ENCODE measurements around the gene PRDM16.

Gene PRDM16

DNA sequence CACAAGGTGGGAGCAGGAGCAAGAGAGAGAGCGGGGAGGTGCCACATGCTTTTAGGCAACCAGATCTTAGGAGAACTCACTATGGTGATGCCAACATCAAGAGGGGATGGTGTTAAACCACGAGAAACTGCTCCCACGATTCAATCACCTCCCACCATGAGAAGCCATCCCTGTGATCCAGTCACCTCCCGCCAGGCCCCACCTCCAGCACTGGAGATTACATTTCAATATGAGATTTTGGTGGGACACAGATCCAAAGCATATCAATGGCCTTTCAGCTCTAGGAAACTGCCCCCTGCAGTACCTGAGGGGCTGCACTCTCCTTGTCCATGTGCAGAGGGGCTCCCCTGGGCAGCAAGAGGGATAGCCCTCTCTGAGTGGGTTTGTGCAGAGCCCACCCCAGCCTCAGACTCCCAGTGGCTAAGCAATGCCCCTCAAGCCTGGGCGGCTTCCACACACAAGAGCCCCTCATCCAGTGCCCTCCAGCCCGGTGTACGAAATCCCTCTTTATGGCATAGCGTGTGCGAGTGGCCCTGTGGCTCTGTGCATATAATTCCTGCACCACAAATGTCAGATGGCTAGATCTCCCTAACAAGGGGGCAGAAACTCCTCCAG lies 15.5 kb upstream of the PRDM16 start:
- in situ Hi-C loops (cut with HindIII; ENCODE audit: low sequenced_read_pairs): no loop called here

DNA sequence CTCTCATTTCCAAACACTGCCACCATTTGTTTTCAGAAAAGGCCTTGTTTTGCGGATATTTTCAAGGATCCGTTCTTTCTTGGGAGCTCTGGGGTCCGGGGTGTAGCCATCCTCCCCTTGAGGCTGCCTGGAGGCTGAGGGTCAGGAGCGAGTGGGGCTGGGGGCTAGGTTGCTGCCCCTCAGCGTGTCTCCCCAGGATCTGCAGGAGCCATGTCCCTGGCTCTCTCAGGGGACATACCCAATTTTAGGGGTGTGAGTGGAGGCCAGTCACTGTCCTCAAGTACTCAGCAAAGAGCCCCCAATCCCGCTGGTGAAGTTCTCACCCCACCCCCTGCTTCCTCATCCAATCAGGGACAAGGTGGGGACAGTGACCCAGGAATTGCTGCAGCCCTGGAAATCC lies 15.0 kb upstream of the PRDM16 start:
- in situ Hi-C loops (cut with HindIII; ENCODE audit: low sequenced_read_pairs): no loop called here

DNA sequence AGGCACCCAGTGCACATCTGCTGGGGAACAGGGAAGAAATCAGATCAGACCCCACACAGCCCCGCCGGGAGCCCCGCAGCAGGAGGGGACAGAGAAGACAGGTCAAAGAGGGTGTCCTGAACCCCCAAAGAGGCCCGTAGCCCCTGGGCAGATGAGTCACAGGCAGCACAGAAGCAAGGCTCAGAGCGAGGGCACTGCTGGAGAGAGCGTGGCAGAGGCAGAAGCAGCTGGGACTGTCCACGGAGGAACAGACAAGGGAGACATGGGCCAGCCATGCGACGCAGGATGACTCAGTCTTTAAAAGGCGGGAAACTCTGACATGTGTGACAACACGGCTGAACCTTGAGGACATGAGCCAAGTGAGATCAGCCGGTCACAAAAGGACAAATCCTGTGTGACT lies 14.5 kb upstream of the PRDM16 start:
- in situ Hi-C loops (cut with HindIII; ENCODE audit: low sequenced_read_pairs): no loop called here

DNA sequence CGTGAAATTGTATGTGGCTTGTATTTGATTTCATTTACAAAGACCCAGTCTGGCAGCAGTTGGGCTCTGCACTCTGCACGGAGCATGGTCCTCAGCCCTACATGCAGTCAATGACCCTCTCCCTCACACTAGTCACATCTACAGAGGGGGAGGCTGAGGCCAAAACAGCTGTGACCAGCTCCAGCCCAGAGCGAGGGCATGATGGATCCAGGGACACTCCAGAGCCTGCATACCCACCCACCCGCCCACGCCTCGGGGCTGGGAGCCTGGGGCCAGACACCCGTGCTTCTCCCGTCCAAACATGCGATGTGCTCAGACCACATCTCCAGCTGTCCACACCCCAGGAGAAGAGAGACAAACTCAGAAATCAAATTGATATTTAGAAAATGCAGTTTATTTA lies 14.0 kb upstream of the PRDM16 start:
- in situ Hi-C loops (cut with HindIII; ENCODE audit: low sequenced_read_pairs): no loop called here

DNA sequence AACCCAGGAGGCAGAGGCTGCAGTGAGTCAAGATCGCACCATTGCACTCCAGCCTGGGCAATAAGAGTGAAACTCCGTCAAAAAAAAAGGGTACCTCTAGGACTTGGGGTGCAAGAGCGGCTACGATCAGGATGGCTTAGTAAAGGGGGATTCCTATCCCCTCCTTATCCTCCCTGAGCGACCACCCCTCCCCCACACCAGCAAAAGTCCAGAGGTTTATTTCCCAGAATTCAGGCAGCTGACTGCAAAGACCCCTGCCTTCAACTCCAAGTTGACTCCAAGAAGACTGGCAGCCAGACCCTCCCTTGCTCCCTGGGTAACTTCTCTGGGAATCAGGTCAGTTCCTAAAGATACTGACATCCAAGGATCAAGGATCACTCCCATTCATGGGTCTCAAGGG lies 12.4 kb upstream of the PRDM16 start:
- in situ Hi-C loops (cut with HindIII; ENCODE audit: low sequenced_read_pairs): no loop called here

DNA sequence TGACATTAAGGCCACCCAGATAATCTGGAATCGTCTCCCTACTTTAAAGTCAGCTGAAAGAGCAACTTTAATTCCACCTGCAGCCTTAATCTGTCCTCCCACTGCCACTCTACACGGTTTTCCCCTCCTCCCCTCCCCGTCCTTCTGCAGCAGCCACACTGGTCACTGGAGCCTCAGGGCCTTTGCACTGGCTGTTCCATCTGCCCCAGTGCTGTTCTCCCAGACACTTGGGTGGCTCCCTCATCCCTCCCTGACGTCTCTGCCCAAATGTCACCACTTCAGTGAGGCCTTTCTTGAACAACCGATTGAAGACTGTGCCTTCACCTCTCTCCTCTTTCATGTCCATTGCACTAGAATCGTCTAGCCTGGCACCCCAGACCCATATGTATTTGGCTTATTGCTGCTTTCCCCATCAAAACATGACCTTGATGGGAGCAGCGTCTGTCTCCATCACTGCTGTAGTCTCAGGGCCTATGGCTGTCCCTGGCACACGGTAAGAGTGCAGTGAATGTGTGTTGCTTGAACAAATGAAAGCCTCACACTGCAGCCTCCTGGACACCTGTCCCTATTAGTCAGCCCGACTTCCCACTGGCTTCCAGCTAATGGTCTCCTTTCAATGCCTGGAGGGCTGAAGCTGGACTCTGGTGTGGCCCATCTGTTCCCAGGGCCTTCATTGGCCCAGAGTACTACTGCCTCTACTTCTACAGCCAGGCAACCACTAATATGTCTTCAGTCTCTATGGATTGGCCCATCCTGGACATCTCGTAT lies 10.6 kb upstream of the PRDM16 start:
- in situ Hi-C loops (cut with HindIII; ENCODE audit: low sequenced_read_pairs): no loop called here

DNA sequence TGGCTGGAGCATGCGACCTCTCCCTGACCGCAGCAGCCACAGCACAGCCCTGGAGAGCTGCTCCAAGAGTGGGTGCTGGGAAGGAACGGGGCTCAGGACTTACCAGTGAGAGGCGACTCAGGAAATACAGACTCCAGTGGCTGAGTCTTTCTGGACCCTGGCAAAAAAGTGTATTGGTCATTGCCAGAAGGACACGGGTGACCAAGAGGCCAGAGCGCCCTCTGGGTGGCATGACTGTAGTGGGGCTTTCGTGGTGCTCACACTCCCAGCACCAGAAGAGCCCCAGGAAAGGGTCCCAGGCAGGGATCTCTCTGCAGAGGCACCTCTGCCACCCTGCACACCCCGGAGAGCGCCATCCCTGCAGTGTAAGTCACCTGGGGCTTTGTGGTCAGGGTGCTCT lies 8.9 kb upstream of the PRDM16 start:
- in situ Hi-C loops (cut with HindIII; ENCODE audit: low sequenced_read_pairs): no loop called here

DNA sequence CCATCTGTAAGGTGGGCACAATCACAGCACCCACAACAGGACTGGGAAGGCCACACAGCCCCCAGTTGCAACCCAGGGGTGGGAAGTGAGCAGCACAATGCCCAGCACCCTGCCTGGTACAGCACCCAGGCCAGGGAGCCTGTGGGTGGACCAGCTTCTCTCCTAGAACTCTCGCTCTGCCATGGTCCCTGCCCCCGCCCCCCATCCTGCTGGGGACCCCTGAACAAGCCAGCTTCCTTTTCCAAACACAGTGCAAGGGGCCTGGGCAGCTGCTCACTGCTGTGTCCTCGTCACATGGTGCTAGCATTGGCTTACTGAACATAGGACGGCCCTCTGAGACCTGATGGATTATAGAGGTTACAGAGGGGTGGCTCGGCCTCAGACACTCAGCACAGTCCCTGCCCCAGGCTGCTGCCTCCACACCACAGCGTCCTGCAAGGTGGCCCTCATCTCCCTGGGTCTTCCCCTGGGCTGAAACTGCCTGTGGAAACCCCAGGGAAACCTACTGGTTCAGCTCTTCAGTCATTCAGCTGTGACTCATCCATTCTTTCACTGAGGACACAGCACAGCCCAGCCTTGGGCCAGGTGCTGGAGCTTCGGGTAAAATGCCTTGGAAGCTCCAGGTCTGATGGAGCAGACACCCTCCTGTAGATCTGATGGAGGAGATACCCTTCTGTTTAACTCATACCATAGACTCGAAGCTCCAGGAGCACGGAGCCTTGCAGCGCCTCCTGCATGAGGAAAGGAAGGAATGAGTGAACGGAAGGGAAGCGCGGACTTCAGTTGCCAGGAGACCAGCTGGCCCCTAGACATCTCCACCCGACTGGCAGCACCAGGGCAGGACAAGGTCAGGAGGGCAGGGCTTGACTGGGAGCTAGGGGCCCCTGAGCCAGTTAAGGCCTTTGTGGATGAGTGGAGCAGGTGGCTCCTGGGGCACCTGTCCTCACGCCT lies 8.1 kb upstream of the PRDM16 start:
- in situ Hi-C loops (cut with HindIII; ENCODE audit: low sequenced_read_pairs): no loop called here

DNA sequence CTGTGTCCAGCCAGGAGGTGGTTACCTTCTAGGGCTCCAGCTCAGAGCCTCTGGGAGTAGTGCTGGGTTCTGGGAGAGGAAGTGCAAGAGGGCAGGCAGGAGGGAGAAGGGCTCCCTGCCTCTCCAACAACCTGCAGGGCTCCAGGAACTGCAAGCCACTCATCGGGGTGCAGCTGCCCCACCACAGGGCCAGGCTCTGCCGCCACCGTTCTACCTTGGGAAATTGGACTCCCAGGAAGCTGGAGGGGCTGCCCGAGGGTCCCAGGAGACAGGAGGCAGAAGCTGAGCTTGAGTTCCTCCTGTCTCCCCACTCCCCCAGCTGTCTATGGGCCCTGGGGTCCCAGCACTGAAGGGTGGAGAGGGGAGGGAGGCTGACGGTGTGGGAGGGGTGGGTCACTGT lies 7.4 kb upstream of the PRDM16 start:
- in situ Hi-C loops (cut with HindIII; ENCODE audit: low sequenced_read_pairs): no loop called here

DNA sequence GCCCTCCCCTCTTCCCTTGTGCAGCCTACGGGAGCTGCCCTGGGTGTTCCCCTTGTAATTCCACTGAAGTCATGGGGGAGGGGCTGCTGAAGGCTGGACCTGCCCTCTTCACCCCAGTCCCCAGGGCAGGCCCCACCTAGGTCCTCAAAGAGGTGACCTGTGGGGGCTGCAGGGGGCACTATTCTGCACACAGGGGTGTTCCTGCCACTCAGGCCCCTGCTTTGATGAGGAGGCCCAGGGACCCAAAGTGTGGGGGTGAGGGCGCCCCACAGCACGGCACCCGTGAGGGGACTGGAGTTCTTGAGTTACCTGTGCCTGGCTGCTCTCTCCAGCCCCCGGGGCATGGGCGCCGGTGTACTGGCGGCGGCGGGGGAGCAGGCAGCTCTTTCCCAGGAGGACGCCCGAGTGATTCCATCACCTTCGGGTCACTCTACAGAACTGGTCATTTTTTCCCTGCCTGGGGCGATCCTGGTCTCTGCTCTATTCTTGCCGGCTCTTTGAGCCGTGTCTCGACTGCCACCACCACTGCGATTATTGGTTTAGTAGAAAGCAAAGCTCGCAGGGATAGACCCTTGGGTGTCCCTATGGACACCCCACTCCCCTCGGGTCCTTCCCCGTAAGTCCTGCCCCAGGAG lies 6.9 kb upstream of the PRDM16 start:
- in situ Hi-C loops (cut with HindIII; ENCODE audit: low sequenced_read_pairs): no loop called here

DNA sequence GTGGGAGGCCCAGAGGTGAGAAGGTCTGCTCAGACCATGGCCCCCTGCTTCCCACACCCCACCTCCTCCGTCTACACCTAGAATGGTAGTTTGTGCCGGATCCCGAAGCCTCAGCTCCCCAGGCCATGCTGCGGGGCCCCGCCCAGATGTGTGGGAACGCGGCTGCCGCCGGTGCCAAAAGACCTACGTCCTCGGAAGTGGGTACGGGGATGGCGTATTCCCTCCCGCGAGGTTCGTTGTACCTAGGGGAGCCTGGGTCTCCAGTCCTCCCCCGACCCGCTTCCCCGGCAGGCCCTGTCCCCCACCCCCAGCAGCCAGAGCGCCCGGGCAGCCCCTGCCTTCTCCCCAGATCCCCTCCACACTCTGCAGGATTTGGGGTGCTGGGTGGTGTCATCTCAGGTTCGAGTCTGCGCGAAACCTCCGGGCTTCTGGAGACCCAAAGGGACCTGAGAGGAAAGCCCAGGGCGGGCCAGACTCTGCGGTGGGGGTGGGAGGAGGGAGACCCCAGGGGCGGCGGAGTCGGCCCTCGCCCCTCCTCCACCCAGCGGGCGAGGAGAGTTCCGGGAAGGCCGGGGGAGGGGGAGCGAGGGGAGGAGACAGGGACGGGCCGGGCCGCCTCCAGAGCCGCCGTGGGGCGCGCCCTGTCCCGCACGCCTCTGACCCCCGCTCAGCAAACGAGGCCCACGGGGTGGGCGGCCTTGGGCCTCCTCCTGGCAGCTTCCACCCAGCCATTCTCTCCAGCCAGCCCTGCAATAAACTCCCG lies 6.2 kb upstream of the PRDM16 start:
- in situ Hi-C loops (cut with HindIII; ENCODE audit: low sequenced_read_pairs): no loop called here

DNA sequence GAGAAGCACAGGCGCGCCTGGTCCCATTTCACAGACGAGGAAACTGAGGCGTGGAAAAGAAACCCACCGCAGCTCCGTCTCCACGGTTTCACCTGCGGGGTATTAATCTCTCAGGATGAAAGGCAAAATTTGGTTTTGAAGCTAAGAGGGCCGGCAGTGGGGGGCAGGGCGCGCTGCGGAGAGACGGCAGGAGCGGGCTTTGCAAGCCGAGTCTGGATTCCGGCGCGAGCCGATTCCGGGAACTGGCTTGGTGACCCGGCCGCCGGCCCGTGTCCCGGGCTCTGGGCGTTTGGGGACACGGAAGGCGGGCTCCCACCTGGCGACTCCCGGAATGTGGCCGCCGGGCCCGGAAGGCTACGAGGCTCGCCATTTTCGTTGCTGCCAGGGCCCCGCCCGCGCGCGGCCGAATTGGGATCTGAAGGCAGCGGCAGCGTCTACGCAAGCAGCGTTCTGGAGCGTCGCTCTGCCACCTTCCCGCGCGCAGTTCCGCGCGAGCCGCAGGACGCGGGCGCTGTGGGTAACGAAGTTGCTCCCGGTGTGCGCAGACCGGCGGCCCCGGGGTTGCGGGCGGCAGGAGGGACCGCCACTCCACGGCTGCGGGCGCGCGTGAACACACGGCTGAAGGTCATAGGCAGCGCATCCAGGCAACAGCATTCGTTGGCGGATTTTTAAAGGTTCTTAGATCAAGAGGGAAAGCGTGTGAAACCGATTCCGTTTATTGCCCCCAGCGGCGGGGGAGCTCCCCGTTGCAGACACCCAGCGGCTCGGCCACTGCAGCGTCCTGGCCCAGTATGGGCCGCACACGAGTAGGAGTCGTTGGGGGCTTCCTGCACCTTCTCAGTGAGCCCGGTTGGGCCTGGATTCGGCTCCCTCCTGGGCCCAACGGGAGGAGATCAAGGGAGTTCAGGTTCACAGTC lies 5.4 kb upstream of the PRDM16 start:
- in situ Hi-C loops (cut with HindIII; ENCODE audit: low sequenced_read_pairs): no loop called here

DNA sequence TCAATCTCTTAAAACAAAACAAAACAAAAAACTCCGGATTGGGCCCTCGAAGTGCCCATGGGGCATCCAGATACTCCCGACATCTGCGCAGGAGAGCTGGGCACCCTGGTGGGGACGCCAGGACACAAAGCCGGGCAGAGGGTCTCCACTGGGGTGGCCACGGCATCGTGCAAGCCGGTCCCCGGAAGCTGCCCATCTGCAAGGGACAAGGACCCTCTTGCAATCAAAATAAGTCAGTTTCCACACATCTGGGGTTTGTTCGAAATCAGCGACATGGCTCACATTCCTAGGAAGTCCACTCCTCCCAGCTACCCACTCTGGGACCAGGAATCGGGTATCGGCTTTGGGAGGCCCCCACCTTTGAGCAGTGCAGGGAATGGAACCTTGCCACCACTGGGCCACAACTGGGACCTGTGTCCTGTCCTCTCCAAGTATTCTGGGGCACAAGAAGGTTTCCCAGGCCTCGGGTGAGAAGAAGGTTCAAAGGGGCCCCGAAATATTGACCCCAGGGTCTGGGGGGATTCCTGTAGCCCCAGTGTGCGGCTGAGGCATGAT lies 4.6 kb upstream of the PRDM16 start:
- in situ Hi-C loops (cut with HindIII; ENCODE audit: low sequenced_read_pairs): no loop called here

DNA sequence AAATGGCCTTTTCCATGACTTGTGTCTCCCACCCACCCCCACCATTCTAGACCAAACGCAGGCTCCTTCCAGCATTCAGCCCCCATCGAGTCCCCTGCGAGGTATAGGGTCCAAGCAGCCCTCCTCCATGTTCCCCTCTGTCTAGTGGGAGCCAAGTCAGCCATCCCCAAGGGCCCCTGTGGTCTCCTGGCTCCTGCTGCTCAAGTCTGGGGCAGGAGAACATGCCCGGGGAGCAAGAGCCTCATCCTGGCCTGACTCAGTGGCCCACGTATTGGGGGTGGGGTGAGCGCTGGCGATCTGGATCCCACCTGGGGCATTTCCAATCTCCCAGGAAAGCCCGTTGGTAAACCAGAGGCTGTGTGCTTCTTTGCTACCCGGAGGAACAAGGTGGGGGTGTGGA lies 4.1 kb upstream of the PRDM16 start:
- in situ Hi-C loops (cut with HindIII; ENCODE audit: low sequenced_read_pairs): no loop called here

DNA sequence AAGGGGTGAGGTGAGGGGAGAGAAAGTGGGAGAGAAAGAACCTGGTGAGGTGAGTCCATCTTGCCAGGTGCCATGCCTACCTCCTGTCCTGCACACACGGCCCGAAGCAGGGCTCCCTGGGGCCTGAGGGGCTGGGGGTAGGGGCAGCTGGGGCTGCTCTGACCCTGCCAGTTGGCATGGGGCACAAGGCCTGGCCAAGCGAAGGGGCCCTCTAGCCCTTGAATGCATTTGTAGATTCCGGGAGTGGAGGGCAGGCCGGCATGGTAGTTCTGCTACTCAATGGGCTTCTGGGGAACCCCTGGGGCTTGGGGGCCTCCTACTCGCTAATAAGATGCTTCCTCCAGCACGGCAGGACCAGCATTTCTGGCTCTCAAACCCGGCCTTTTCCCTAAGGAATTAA lies 3.6 kb upstream of the PRDM16 start:
- in situ Hi-C loops (cut with HindIII; ENCODE audit: low sequenced_read_pairs): no loop called here

DNA sequence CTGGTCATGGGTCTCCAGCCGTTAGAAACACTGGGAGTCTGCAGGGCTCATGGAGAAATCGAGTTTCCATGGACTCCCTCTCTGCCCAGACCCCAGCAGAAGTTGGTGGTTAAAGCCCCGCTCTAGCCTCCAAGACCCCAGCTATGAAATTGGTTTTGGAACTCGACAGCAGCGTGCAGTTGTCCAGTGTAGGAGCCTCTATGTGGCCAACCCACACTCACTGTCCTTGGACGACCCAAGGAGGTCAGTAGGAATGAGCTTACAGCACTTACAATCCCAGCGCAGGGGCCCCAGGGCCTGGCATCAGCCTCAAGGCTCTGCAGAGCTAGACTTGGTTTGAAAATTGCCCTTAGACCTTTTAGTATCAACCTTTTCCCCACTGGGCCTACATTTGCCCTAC lies 3.2 kb upstream of the PRDM16 start:
- in situ Hi-C loops (cut with HindIII; ENCODE audit: low sequenced_read_pairs): no loop called here

DNA sequence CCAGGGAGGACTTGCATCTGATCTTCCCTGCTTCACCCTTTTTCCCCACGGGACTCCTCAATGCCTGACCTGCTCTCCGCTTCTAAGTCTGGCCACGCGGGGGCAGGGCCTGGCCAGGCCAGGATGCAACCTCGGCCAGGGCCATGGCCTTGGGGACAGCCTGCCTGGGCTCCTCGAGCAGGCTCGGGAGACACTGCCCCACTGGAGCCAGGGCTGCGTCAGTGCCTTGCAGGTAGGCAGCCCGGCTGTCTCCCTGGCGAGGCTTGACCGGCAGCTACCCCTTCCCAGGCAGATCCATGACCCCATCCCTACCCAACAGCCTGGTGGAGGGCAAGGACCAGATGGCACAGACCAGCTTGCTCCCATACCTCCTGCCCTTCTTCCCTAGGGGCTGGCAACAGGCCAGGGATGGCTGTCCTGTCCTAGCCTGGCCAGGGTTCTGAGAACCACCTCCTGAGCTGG lies 2.7 kb upstream of the PRDM16 start:
- in situ Hi-C loops (cut with HindIII; ENCODE audit: low sequenced_read_pairs): no loop called here

DNA sequence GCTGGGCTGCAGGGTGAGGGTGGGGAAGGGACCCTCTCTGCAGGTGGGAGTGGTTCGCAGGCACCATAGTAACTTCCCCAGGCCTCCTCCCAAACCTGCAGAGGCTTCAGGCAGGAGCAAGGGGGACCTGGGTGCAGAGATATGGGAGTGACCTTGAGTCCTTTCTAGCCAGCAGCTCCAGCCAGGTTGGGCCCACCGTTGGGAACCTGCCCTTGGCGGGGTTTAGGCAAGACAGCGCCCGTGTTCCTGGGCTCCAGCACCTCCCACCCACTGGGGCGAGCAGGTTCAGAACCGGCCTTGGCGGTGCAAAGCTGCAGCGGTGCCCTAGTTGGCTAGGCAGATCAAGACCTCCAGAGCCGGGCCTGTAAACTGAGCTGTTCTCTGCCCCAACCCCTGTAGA lies 2.2 kb upstream of the PRDM16 start:
- in situ Hi-C loops (cut with HindIII; ENCODE audit: low sequenced_read_pairs): no loop called here

DNA sequence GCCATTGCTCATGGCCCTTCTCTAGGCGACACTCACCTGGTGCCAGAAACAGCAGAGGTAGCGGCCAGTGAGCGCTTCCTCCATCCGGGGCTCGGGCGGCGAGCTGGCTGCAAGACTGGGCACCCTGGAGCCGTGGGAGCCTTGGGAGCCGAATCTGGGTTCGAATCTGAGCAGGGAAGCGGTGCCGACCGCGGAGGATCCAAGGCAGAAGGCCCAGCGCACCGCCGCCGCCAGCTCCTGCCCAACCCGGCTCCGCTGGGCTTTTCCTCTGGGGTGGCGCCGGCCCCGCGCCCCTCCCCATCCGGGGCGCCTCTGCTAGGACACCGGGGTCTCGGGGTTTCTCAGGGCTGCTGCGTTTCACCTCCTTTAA lies 1.7 kb upstream of the PRDM16 start:
- in situ Hi-C loops (cut with HindIII; ENCODE audit: low sequenced_read_pairs): no loop called here
